Measurements from ENCODE around the gene CDCA5.

The CDCA5 gene

DNA sequence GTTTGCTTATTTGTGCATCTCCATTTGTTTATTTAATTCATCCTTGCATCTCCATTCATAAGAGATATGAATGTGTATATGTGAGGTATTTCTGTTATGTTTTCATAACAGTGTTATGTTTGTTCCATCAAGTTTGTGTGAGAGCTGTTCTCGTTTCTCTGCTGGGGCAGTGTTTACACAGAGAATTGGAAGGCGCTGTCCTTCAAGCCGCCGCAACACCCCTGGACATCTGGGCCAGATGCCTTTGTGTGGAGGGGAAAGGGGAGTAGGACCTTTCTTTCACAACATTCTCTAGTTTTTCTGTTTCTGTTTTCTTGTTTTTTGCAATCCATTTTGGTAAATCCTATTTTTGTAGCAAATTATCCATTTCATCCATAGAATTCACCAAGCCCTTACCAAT is 20.8 kb upstream of the CDCA5 start:
- FAIRE-seq: no peak

DNA sequence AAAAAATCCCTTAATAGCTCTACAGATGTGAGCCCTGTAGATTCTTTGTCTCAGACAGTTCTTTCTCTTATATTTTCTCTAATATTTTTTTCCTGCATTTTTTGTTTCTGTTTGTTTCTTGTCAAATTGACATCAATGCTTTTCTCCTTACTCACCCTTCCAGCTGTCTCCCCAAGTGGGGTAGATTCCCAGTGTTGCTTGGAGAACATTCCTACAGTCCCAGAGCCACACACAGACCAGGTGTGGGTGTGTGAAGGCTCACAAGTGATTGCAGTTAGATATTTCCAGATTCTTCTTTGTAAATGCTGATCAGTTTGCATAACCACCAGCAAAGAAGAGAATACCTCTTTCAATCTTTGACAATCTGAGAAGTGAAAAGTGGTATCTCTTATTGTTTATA is 19.6 kb upstream of the CDCA5 start:
- FAIRE-seq: no peak

DNA sequence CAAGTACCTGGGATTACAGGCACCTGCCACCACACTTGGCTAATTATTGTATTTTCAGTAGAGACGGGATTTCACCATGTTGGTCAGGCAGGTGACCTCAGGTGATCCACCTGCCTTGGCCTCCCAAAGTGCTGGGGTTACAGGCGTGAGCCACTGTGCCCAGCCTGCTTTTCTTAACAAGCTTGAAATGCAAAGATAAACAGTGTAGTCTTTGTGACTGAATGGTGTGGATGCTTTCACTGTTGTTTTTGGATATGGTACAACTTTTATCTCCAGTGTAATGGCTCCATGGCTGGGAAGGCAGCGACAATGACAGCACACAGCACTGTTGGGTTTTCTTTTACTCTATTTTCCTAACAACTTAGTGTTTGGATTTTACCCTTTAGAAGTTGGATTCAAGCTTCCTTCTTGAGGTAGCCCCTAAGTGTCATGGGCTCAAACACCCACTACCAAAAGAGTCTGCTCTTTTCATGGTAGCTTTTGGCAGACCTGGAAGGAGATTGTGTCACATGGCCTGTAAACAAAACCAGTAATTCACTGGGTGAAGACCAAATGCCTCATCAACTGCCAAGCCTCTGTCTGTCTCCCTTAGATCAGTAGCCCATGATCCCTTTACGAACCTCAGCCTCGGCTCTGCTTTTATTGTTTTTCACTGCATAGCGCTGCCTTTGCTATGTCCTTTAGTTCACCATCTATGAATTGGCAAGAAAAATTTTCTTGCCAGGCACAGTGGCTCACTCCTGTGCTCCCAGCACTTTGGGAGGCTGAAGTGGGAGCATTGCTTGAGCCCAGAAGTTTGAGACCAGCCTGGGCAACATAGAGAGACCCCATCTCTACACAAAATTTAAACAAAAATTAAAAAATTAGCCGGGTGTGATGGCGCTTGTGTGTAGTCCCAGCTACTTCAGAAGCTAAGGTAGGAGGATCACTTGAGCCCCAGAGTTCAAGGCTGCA is 18.6 kb upstream of the CDCA5 start:
- FAIRE-seq: no peak

DNA sequence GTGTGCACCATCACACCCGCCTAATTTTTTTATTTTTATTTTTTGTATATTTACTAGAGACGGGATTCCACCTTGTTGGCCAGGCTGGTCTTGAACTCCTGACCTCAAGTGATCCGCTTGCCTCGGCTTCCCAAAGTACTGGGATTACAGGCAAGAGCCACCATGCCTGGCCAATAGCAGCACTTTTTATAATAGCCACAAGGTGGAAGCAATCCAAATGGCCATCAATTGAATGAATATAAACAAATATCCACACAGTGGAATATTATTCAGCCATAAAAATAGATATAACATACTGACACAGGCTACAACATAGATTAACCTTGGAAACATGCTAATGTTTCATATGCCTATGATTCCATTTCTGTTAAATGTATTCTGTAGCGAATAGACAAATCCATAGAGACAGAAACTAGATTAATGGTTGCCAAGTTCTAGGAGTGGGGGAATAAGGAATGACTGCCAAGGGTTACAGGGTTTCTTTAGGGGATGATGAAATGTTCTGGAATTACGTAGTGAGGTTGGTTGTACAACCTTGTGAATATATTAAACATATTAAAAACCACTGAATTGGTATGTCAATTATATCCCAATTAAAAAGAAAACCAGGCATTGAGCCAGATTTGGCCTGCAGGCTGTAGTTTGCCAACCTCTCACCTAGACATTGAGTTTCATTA is 17.0 kb upstream of the CDCA5 start:
- no peak for FAIRE-seq

DNA sequence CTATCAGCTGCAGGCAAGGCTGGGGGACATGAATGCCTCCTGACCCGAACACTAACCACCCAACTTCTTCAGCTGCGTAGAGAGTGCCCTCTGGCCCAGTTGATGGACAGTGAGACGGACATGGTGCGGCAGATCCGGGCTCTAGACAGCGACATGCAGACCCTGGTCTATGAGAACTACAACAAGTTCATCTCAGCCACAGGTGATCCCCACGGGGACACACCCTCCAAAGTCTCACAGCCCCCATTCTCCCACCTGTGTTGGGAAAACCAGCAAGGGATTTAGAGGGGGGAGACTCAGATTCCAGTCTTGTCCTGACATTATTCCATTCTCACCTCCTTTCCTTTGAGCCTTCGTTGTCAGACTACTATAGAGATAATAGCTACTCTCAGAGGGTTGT is 13.1 kb upstream of the CDCA5 start:
- FAIRE-seq: no peak

DNA sequence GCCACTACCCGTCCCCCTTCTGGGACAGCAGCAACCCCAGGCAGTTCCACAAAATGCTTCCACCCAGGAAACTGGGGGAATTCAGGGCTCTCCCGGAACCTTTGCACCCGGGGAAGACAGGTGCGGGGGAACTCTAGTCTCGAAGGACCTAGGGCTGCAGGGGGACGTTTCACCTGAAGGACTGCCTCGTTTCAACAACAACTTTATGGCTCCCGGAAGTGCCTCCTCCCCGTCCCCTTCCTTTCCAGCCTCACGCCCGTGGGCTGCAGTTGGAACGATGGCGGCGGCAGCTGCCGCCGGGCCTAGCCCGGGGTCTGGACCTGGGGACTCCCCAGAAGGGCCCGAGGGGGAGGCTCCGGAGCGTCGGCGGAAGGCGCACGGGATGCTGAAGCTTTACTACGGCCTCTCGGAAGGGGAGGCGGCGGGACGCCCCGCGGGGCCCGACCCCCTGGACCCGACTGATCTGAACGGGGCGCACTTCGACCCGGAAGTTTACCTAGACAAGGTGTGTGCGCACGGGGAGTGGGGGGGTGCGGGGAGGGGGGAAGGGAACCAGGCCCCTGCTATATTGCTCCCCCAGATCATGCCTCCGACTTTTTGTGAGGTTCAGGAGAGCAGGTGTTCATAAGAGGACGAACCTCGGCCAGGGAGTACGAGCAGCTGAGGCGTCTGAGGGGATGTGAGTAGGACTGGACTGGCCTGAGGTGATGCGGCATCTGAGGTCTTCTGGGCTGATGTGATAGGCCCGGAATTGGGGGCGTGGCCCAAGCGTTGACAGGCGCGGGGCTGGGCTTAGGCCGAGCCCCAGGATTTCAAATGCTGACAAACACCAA is 12.3 kb upstream of the CDCA5 start, which contains the start of gene VPS51:
TSS of gene VPS51 (plus strand) at position 241 of the 833 bp plus-strand sequence. CDS start at position 278, 37 bp downstream.
- FAIRE-seq: no peak

DNA sequence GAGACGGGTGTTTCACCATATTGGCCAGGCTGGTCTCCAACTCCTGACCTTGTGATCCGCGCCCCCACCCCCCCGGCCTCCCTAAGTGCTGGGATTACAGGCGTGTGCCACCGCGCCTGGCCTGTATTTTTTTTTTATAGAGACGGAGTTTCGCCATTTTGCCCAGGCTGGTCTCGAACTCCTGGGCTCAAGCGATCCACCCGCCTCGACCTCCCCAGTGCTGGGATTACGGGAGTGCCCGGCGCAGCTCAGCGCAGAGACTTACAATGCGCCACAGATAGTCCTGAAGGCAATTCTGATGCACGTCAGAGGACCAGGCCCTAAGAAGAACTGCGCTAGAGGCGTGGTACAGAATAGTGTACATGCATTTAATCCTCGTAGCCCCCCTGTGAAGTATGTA is 11.6 kb upstream of the CDCA5 start:
- FAIRE-seq: no peak

DNA sequence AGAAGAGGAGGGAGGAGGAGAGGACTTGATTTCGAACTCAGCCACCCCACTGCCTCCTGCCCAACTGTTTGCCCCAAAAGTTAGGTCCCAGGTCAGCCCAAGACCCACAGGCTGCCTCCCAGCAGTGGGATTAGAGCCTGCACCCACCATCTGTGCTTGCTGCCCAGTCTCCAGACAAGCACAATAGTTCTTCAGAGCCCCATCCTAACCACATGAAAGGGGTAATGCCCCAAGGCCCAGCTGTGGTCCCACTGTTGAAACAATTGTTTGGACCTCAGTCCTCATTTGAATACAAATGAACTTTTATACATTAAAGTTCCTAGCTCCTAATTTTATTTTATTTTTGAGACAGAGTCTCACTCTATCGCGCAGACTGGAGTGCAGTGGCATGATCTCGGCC is 6.8 kb upstream of the CDCA5 start:
- no peak for FAIRE-seq

DNA sequence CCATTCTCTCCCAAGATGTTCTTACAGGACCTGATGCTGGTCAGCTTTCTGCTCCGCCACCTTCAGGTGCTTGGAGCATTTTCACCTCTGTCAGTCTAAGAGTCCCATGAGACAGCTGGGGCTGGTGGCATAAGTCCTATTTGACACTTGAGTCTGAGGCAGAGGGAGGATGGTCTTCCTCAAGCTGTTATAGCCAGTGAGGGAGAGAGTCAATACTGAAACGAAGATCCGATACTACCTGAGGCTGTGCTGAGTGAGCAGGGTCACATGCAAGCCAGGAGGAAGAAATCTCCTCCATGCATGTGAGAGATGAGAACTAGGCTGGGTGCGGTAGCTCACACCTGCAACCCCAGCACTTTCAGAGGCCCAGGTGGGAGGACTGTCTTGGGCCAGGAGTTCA is 5.8 kb upstream of the CDCA5 start:
- no peak for FAIRE-seq

DNA sequence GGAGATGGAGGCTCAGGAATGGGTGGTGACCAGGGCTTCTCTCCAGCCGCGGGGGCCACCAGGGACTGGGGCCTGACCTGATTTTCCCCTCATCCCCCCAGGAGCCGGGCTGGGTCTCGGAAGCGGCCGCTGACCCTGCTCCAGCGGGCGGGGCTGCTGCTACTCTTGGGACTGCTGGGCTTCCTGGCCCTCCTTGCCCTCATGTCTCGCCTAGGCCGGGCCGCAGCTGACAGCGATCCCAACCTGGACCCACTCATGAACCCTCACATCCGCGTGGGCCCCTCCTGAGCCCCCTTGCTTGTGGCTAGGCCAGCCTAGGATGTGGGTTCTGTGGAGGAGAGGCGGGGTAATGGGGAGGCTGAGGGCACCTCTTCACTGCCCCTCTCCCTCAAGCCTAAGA is 4.0 kb upstream of the CDCA5 start:
- FAIRE-seq: no peak

DNA sequence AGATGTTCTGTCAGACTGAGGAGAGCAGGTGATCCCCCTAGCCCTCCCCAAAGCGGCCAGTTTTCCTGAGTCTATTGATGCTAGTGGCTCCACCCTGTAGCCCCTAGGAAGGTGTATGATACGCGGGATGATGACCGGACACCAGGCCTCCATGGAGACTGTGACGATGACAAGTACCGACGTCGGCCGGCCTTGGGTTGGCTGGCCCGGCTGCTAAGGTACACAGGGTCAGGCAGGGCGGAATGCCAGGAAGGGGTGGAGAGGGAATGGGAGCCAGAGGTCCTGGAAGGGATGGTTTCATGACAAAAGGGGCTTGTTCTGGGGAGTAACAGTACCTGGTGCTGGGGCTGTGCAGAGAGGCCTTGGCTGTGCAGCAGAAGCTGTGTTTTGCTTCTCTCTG is 3.4 kb upstream of the CDCA5 start:
- FAIRE-seq: no peak

DNA sequence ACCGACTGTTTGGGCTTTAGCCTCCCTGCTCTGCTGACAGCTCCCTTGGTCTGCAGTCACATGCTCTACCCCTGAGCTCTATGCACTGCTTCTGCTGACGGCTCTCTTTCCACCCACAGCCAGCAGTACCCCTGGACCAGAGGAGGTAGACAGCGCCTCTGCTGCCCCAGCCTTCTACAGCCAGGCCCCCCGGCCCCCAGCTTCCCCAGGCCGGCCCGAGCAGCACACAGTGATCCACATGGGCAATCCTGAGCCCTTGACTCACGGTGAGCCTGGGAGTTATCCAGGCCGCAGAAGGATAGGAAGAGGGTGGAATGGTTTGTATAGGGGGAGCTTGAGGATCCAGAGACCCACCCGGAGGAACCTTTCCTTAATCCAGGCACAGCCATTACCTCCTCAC is 3.0 kb upstream of the CDCA5 start:
- FAIRE-seq: no peak

DNA sequence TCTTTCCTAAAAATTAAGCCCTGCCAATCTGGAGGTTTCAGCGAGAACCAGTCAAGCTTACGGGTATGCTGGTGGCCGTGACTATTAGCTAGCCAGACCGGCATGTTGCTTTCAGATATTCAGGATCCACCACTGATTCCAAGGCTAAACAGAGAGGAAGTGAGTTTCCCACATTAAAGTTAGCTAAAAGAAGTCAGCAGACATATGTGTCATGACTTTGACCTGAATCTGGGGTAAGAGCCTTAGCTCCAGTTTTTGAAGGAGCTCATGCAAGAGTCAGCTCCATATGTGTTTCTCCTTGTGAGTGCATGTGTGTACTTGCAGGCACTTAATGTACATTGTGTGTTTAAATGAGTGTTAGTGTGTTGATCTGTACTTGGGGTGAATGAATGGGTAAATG is 1.6 kb upstream of the CDCA5 start:
- no peak for FAIRE-seq

DNA sequence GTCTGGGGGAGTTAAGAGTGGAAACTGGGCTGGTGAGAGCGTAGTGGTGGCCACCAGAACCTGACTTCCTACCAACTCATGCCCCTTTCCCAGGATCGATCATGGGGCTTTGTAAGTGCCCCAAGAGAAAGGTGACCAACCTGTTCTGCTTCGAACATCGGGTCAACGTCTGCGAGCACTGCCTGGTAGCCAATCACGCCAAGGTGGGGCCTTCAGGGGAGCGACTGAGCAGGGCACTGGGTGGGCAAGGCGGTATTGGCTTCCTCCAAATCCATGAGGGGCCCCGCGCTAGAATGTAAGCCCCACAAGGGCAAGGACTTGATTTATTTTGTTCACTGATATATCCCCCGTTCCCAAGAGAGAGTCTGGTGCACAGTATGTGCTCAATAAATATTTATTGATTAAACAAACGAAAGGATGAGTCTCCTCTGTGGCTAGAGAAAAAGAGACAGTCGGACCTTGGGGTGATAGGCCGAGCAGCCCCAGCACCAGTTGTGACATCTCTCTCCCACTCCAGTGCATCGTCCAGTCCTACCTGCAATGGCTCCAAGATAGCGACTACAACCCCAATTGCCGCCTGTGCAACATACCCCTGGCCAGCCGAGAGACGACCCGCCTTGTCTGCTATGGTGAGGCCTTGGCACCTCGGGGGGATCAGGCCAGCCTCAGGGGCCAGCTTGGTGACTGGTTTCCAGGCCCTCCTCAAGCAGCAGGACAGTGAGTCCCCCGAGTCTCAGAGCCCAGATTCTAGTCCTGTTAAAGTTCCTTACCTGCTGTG is 947 bp upstream of the CDCA5 start:
- no peak for FAIRE-seq

DNA sequence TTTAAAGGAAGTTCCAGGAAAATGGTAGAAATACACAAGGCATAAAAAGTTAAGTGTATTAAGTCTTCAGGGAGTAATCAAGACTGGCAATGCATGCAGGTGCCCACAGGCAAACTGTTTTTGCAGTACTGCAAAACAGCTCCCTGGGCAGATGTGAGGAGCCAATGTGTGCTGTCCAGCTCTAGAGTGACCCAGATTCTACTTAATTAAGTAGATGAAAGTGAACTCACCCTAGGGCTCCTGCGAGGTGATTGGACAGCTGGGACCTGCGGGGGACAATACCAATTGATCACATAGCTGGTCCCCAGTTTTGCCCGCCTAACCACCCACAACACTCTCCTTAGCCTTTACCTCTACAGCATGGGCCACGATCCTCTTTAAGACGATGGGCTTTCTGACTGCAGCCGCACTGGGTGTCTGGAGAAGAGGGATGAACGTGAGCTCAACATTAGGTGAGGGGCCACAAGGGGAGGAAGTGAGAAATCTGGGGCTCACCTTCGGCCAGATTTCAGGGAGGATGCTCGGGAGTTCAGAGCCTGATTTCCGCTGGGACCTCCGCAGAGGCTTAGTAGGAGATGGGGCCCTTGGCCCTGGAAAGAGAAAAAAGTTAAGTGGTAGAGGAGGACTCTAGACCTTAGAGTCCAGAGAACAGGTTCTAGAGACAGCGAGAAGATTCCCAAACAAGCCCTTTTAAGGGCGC is 556 bp downstream of the CDCA5 start:
- no peak for FAIRE-seq

DNA sequence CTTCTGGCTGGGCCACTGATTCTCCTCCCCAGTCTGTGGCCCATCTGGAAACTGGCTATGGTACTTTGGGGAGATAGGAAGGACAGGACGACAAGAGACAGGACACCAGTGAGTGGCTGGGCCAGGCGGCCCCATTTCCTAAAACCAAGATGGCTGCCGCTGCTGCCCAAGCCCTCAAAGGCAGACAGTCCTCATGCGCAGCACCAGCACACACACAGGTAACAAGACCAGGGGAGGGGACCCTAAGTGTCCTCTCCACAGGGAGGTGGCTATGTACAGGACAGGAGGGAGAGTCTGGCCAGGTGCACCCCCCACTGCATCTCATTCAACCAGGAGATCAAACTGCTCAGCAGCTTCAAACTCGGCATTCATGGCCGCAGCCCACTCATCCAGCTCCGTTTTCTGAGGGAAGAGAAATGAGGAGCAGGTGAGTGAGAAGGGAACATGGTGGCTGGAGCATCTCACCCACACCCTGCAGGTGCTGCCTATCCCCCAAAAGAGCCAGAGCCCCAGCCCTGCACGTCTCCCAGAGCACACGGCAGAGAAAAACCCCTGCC is 5.0 kb downstream of the CDCA5 start:
- no peak for FAIRE-seq

DNA sequence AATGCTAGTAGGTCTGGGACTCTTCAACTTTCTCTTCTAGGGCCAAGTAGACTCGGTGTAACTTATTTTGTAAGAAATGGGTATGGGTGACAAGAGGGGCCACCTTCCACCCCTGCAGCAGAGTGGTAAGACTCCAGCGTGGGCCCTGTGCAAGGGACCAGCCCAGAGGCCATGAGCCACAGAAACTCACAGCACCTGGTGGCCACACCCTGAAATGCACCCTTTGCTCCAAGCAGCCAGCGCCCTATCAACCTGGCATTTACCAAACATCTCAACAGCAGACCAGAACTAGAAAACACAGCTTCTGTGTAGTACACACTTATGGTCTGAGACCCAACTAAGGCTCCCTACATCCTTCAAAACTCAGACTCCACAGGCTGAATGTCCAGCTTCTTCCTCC is 5.7 kb downstream of the CDCA5 start:
- no peak for FAIRE-seq

DNA sequence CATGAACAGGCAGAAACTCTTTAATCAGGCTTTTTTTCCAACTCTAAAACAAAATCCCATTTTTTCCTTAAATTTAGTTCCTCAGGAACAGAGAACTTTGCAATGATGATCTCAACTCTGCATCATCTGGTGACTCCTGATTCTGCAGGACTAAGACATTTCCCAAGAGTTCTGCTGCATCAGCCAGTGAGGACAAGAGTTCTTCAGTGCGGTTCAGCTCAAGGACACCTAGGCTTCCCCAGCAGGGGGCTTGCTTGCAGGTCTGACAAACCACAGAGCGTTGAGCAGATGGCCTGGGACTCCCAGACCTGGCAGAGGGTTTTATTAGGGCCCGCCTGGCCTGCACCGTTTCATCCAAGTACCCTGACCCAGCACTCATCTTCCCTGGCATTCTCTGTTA is 6.4 kb downstream of the CDCA5 start:
- no peak for FAIRE-seq

DNA sequence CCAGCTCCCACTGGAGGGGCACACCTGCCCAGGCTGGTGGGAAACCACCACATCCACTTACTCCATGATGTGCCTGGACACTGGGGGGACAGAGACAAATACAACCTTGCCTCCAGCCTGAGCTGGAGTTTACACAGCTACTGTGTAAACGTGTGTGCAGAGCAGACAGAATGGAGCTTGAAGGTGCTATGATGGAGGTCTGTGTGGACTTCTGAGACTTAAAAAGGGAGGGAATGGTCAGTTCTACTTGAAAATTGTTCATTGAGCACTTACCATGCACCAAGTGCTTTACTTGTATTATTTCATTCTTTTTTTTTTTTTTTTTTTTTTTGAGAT is 11.2 kb downstream of the CDCA5 start:
- no peak for FAIRE-seq

DNA sequence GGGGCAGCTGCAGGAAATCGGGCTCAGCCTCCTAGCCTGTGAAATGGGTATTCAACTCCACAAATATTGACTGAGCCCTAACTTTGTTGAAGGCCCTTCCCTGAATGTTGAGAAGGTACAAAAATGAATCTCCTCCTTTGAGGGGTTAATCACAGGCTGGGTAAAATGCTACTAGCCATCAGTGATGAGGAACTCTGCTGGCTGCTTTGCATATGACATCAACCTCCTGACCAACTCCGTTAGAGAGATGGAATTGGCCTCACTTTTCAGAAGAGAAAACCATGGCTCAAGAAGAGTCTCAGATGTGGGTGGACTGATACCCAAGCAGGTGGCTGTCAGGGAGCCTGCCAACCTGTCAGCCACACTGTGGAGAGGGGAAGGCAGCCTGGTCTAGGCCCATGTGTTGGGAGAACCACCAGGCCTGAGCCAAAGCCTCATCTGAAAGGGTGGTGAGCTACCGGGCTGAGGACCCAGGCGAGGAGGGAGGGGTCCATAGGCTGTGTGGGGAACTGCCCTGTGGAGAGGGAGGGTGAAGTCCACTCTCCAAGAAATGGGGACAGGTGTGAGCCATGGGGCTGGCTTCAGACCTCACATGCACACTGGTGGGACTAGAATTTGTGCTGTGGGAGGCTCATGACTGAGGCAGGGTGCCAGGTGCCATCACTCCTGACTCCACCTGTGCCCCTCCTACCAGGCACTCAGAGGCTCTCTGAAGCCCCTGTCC is 11.8 kb downstream of the CDCA5 start:
- no peak for FAIRE-seq

DNA sequence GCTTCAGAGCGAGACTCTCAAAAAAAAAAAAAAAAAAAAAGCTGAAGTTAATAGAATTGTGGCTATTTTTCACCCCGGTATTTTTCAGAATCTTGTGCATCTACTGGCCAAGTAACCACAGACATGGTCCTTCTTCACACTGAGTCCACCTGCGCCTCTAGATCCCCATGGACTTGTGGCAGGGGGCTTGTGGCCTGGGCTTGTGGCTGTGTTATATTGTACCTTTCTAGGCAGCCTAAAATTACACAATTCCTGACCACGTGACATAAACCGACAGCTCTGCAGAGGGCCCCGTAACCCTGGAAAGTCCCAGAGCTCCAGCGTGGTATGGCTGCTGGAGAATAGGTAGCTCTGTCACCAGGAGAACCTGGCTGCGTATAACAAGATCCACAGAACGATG is 14.6 kb downstream of the CDCA5 start:
- no peak for FAIRE-seq
